CD1c-positive myeloid dendritic cell (primary cell): Measurements from ENCODE around the gene ACP7.
"Not testable (repeated sequence)": the region's sequence is repeated elsewhere in the genome, so short reads cannot be mapped to it uniquely, and the experiment has no call there.

Experiments
- DNase-seq: peaks from one replicate; pipeline ENCODE4 v3.0.0-alpha.2; 2016; ENCODE audit errors: extremely low spot score

ACP7 gene

GRCh38 chr19:39078436-39079200, 5.5 kb upstream of the ACP7 start:
- DNase-seq = no peak

GRCh38 chr19:39080431-39080830, 3.7 kb upstream of the ACP7 start:
- no peak for DNase-seq

- no peak for DNase-seq
Measured at GRCh38 chr19:39082167-39082566, 2.0 kb upstream of the ACP7 start.

DNA sequence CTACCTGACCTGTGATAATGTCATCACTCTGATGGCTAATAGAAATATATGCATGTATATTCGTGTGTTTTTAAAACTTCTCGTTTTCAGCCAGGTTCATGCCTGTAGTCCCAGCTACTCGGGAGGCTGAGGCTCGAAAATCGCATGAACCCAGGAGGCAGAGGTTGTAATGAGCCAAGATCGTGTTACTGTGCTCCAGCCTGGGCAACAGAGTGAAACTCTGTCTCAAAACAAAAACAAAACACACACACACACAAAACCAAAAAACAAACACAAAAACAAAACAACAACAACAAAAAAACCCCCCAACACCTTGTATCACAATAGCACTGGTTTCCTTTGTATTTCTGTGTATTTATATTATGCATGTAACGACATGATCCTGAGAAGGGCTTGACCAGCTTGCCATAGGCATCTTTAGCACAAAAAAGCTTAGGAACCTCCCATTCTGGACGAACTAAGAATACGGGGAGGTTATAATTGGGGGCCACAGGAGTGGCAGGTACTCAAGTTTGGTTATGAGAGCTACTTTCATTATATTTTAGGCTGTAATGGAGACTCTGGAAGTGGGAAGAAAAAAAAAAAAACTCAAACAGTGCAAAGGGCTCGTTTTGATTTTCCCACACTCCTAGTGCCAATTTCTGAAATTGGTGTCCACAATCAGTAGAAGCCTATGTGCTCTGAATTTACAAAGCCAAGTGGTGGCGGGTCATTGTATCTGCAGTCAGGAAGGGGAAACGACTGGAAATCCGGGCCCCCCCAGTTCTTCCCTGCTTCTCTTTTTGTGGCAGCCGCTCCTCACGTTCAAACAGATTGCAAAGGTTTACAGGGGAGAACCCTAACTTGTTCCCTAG, 1.2 kb upstream of the ACP7 start:
- DNase-seq = peak; percentile 10

GRCh38 chr19:39083599-39083982, 577 bp upstream of the ACP7 start:
- DNase-seq = no peak

- DNase-seq = no peak
Measured at GRCh38 chr19:39084732-39085080, 538 bp downstream of the ACP7 start.

GRCh38 chr19:39085392-39085791, 1.2 kb downstream of the ACP7 start:
- DNase-seq = no peak

DNA sequence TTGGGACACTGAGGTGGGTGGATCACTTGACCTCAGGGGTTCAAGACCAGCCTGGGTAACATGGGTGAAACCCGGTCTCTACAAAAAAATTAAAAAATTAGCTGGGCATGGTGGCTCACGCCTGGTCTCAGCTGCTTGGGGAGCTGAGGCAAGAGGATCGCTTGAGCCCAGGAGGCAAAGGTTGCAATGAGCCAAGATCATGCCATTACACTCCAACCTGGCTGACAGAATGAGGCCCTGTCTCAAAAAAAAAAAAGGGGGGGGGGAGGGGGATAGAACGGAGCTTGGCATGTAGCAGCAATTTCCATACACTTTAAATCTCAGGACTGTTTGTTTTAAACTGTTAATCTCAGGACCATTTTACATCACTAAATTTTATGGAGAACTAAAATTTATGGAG, 2.2 kb downstream of the ACP7 start:
- DNase-seq = no peak

DNA sequence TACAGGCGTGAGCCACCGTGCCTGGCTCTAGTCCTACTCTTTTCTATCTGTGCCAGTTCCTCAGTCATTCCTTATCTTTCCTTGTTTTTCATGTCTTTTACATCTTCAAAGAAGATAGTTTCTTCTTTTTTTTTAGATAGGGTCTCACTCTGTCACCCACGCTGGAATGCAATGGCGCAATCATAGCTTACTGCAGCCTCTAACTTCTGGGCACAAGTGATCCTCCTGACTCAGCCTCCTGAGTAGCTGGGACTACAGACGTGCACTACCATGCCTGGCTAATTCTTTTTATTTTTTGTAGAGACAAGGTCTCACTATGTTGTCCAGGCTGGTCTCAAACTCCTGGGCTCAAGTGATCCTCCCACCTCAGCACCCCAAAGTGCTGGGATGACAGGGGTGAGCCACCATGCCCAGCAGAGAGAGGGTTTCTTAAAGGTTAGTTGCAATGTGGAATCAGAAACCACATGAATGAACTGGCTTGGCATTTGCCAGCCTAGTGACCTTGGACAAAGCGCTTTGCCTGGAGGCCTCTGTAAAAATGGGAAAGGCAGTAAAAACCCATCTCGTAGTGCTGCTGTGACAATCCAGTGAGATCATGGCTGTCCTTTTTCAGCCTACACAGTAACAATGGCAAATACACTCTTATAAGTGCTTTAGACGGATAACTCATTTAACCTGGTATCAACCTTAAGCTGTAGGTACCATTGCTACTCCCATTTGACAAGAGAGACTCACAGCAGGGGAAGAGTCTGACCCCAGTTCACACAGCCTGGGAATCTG, 3.9 kb downstream of the ACP7 start:
- DNase-seq = no peak

GRCh38 chr19:39090016-39090415, 5.8 kb downstream of the ACP7 start:
- not testable (repeated sequence) for DNase-seq

GRCh38 chr19:39090881-39091280, 6.7 kb downstream of the ACP7 start:
- no peak for DNase-seq

DNA sequence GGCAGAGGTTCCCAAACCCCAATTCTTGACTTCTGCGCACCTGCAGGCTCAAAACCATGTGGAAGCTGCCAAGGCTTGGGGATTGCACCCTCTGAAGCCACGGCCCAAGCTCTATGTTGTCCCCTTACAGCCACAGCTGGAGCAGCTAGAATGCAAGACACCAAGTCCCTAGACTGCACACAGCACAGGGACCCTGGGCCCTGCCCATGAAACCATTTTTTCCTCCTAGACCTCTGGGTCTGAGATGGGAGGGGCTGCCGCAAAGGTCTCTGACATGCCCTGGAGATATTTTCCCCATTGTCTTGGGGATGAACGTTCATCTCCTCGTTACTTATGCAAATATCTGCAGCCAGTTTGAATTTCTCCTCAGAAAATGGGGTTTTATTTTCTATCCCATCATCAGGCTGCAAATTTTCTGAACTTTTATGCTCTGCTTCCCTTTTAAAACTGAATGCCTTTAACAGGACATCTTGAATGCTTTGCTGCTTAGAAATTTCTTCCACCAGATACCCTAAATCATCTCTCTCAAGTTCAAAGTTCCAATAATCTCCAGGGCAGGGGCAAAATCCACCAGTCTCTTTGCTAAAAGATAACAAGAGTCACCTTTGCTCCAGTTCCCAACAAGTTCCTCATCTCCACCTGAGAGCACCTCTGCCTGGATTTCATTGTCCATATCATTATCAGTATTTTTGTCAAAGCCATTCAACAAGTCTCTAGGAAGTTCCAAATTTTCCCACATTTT, 11.8 kb downstream of the ACP7 start:
- not testable (repeated sequence) for DNase-seq

GRCh38 chr19:39097299-39097698, 13.1 kb downstream of the ACP7 start:
- no peak for DNase-seq

GRCh38 chr19:39097721-39098120, 13.6 kb downstream of the ACP7 start:
- DNase-seq = no peak

DNA sequence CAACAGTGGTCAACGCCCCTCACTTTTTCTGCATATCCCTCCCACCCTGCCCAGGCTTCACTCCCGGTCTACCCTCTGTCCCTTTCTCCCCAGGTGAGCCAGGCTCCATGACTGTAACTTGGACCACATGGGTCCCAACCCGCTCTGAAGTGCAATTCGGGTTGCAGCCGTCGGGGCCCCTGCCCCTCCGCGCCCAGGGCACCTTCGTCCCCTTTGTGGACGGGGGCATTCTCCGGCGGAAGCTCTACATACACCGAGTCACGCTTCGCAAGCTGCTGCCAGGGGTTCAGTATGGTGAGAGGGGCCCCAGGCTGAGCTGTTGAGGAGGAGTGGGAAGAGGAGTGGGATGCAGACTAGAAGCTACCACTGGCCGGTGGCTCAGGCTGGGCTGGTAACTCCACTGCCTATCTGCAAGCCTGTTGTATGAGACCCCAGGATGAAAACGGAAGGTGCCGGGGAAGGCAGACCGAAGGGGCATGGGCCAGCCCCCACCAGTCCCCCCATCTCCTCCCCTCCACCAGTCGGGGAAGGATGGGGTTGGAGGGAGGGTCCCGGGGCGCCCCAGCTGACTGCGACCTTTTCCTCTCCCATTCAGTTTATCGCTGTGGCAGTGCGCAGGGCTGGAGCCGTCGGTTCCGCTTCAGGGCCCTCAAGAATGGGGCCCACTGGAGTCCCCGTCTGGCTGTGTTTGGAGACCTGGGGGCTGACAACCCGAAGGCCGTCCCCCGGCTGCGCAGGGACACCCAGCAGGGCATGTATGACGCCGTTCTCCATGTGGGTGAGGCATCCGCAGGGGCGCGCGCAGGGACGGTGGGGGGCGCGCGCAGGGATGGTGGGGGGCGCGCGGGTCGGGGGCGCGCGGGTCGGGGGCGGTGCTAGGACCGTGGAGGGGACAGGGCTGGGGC, 14.4 kb downstream of the ACP7 start:
- DNase-seq = no peak

DNA sequence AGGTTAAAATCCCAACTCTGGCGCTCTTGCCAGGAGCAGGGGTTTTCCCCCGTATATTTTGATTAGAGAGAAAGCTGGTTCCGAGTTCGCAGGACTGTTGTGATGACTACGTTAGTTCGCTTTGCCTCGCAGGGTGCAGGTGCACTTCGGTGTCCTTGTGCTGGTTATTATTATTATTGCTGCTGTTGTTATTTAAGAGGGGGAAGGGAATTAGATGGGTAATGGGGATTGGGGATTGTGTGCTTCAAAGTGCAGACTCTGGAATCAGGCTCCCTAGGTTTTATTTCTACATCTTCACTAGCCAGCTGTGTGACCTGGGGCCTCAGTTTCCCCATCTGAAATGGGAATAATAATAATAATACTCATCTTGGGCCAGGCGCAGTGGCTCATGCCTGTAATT, 15.2 kb downstream of the ACP7 start:
- DNase-seq = no peak

GRCh38 chr19:39100500-39101166, 16.5 kb downstream of the ACP7 start:
- DNase-seq = no peak

GRCh38 chr19:39103151-39103550, 19.0 kb downstream of the ACP7 start:
- no peak for DNase-seq

DNA sequence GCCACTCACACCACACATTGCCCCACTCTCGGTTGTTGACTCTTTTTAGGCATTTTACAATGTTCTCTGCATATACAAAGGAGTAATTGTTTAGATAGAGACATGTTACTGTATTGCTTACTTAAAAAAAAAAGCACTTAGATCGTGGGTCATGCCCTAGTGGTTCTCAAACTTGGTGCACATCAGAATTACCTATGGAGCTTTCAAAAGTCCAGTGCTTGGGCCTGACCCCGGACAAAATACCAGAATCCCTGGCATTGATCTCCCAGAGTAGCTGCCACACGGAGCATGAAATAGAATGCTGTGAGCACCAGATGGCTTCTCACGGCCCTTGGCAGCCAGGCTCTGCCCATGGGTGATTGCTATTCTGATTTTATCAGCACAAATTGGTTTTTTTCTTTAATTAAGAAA, 20.0 kb downstream of the ACP7 start:
- DNase-seq = no peak

- no peak for DNase-seq
Measured at GRCh38 chr19:39106194-39106593, 22.0 kb downstream of the ACP7 start.
